Middle frontal gyrus (tissue), 1 donor: ENCODE data around the gene VASH1.
"Not testable (repeated sequence)": the region's sequence is repeated elsewhere in the genome, so short reads cannot be mapped to it uniquely, and the experiment has no call there.

Experiments
- DNase-seq: peaks from one replicate; pipeline ENCODE4 v3.0.0-alpha.2; 2015; ENCODE audit warnings: low spot score; ENCODE audit errors: extremely low spot score

Gene VASH1

GRCh38 chr14:76761136-76761959 lies at the start of gene VASH1:
VASH1 (plus strand) TSS chr14:76761468; CDS start chr14:76762822, 1,354 bp downstream.
- peak; percentile 61 for DNase-seq

DNA sequence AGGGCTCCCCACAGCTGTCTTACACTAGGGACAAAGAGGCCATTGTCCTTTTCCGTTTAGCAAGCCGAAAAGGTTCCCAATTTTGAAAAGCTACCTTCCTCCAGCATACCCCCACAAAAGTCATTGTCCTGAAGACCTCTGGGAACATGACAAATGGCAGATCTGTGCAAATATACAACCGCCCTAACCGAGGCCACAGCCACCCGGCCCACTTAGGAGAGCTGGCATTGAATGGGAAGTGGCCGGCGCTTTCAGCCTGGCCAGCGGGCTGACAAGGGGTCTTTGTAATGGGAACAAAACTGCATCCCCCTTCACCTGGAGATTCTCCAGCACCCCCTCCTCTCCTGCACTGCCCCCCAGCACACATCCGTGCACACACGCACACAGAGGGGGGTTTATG lies 48.1 kb upstream of the VASH1 start:
- DNase-seq = no peak

DNA sequence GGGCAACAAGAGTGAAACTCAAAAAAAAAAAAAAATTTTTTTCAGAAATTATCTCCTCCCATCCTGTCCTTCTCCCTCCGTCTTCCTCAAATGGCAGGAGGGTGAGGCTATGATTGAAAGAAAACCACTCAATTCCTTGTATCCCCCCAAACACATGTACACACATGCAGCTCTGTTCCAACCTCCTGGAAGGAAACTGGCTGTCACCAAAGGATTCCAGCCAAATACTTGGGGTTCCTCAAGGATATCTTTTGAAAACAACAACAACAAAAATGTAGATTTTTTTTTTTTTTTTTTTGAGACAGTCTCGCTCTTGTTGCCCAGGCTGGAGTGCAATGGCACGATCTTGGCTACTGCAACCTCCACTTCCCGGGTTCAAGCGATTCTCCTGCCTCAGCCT lies 46.8 kb upstream of the VASH1 start:
- no peak for DNase-seq

DNA sequence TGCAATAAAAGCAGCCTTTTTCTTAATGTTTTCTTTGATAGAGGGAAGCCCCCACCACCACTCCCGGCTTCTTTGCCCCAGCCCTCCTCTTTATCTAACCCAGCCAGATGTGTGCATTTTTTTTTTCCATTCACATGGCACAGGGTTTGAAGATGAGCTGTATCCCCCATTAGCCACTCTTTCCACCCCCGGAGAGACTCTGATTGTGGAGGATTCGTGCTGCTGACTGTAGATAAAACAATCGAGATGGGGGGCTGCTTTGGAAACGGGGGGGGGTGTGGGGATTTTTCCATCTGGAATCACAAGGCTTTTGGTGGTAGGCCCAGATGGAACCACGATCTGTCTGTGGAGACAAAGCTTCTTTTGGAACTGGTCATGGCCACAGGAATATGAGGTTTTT lies 46.2 kb upstream of the VASH1 start:
- DNase-seq = no peak

GRCh38 chr14:76715511-76716081 lies 45.7 kb upstream of the VASH1 start:
- no peak for DNase-seq

- DNase-seq = no peak
Observed at GRCh38 chr14:76716285-76716684, 45.0 kb upstream of the VASH1 start.

- no peak for DNase-seq
Observed at GRCh38 chr14:76717508-76718290, 43.6 kb upstream of the VASH1 start.

GRCh38 chr14:76718306-76719040 lies 42.8 kb upstream of the VASH1 start:
- no peak for DNase-seq

DNA sequence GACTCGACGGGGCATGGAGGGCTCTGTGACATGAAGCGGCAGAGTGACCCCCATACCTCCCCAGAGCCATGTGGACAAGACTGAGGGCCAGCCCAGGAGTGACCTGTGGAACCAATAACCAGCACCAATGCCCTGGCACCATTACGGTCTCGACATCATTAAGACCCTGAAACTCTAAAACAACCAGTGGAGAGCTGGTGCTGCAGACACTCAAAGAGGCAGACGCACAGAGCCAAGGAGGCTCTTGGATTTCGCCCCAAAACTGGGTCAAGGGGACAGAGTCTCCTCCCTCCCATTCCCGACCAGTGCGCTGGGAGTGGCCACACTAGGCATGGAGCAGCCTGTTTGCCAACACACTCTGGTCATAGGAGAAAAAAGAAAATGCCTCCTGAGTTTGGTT lies 41.6 kb upstream of the VASH1 start:
- no peak for DNase-seq

- no peak for DNase-seq
Observed at GRCh38 chr14:76720382-76720813, 40.9 kb upstream of the VASH1 start.

DNA sequence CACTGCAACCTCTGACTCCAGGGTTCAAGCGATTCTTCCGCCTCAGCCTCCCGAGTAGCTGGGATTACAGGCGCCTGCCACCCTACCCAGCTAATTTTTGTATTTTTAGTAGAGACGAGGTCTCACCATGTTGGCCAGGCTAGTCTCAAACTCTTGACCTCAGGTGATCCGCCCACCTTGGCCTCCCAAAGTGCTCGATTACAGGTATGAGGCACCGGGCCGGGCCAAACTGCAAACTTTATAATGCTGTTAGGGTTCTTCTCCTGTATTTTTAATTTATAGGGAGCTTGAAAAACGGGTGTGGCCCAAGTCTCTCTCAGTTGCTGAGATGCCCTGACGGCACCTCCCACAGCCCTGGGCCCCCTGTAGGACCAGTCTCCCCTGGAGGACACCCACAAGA lies 39.8 kb upstream of the VASH1 start:
- not testable (repeated sequence) for DNase-seq

DNA sequence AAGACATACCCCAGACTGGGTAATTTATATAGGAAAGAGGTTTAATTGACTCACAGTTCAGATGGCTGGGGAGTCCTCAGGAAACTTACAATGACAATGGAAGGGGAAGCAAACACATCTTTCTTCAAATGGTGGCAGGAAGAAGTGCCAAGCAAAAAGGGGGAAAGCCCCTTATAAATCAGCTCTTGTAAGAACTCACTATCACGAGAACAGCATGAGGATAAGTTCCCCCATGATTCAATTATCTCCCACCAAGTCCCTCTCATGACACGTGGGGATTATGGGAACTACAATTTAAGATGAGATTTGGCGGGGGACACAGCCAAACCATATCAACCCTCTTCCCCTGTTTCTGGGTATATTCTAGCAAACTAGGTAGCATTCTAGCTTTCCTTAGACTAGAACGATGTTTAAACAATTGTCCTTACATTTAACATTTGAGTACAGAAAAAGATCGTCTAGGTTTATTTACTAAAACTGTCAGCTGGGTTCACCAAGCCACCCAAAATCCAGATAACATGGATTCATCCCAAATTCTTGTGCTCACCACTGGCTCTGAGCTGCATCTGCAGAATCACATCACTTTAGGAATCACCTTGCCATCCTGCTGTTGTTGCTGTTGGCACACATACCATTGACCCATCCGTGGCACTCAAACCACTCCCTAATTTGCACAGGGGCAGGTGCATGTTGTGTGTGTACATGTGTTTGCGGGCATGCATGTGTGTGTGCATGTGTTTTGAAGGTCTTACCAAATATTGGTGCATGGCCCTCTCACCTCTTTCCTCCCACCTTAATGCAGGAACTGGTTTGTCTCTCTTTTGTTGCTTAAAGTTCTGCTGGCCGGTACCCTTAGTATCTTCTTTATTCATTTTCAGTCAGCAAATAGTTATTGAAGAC lies 36.4 kb upstream of the VASH1 start:
- no peak for DNase-seq

- no peak for DNase-seq
Observed at GRCh38 chr14:76726551-76726970, 34.7 kb upstream of the VASH1 start.

DNA sequence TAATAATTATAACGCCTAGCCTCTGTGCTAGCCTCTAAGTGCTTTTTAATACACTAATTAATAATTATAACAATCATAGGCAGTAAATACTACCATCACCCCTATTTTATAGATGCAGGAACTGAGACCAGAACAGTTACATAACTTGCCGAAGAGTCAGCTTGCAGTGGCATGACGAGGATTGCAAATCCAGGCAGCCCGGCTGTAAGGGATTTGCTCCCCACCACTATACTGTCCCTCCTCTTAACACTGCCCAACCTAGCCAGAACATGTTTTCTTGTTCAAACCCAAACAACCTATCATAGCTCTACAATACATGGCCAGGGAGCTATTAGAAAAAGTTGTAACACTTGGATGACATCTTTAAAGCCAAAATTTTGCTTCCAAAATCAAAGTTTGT lies 33.9 kb upstream of the VASH1 start:
- DNase-seq = no peak

DNA sequence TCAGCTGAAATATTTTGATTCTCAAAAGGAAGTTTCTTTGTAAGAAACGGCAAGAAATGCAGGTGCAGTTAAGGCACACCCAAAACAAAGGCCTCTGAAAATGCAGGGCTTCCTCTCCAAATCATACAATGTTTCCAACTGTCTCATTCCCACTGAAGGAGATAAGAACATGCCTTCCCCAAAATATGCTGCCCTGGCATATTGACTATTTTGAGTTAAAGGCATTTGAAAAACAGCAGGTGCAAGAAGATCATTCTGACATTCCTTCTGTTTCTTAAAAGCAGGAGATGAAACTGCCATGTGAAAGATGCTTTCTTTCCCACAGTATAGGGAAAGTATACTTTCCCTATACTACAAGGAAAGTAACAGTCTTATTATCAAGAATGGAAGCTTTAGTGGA lies 33.4 kb upstream of the VASH1 start:
- no peak for DNase-seq

- DNase-seq = no peak
Observed at GRCh38 chr14:76729258-76729657, 32.0 kb upstream of the VASH1 start.

DNA sequence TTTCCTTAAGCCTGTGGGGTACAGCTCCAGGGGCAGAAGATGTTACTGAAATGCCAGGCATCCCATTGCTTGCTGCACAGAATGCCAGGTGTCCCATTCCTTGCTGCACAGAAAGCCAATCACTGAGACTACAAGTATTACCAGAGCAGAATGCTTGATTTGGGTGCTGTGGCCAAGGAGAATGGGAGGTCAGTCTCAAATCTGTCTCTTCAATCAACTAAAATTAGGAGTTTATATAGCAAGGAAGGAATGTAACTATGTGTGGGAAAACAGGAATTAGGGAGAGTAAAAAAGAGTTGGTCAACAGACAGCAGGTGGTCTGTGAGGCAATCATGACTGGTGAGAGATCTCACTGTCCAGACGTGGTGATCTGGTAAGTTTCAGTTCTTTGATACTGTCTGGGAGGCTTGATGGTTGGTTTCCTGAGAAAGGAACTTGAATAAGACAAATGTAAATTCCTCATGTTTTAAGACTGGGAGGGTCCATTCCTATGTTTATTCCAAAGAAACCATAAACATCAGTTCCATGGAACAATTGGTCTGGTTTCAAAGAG lies 31.2 kb upstream of the VASH1 start:
- DNase-seq = no peak

DNA sequence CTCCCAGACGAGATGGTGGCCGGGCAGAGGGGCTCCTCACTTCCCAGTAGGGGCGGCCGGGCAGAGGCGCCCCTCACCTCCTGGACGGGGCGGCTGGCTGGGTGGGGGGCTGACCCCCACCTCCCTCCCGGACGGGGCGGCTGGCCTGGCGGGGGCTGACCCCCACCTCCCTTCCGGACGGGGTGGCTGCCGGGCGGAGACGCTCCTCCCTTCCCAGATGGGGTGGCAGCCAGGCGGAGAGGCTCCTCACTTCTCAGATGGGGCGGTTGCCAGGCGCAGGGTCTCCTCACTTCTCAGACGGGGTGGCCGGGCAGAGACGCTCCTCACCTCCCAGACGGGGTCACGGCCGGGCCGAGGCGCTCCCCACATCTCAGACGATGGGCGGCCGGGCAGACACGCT lies 26.8 kb upstream of the VASH1 start:
- not testable (repeated sequence) for DNase-seq

GRCh38 chr14:76736514-76736913 lies 24.8 kb upstream of the VASH1 start:
- DNase-seq = no peak

GRCh38 chr14:76741074-76741473 lies 20.2 kb upstream of the VASH1 start:
- no peak for DNase-seq
